Measurements from ENCODE around the gene GDE1. TPM values are rescaled to one million over a fixed set of nuclear protein-coding genes. Genes with fewer than 3 reads are reported as not detected.

The GDE1 gene
- total RNA-seq, 2 experiments from 2014 or later: 20.0 TPM

DNA sequence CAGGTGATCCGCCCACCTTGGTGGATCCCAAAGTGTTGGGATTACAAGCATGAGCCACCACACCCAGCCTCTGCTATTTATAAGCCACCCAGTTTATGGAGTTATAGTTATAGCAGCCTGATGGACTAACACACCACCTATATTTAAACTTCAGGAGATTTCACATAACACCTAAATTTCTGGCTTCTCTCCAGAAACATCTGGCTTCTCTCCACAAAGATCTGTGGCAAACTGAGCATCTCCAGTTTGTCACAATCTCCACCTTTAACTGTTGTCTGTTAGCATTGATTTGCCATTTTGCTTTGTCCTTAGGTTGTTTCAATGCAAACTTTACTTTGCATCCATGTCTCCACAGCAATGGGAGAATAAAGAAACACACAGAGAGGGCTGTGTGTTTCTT, 39.6 kb downstream of the GDE1 start:
- ATAC-seq: no peak
- Mint-ChIP-seq H3K4me3 (no peak overlapping the region), H3K9me3 (no peaks in the 10 kb centered on the region), H3K27me3 (peaks cover 5% of the 10 kb centered on the region), H3K27ac (no peak overlapping the region), H3K36me3 (ENCODE audit: low read depth) (no peaks in the 10 kb centered on the region), H3K4me1 (ENCODE audit: low read depth) (no peaks in the 10 kb centered on the region)
- intact Hi-C loops (cut with micrococcal nuclease): no loop called here
- TF ChIP-seq, protein P1, sequence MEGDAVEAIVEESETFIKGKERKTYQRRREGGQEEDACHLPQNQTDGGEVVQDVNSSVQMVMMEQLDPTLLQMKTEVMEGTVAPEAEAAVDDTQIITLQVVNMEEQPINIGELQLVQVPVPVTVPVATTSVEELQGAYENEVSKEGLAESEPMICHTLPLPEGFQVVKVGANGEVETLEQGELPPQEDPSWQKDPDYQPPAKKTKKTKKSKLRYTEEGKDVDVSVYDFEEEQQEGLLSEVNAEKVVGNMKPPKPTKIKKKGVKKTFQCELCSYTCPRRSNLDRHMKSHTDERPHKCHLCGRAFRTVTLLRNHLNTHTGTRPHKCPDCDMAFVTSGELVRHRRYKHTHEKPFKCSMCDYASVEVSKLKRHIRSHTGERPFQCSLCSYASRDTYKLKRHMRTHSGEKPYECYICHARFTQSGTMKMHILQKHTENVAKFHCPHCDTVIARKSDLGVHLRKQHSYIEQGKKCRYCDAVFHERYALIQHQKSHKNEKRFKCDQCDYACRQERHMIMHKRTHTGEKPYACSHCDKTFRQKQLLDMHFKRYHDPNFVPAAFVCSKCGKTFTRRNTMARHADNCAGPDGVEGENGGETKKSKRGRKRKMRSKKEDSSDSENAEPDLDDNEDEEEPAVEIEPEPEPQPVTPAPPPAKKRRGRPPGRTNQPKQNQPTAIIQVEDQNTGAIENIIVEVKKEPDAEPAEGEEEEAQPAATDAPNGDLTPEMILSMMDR (IDR thresholded peaks at IDR 0.05): no peak
- ChIA-PET POLR2A (no interaction called here), CTCF (interaction anchor here (0.9 kb wide), 1 partner anchor 20 kb away, joined by 6 read pairs; no protein-coding TSS in a partner anchor)
- no peak for DNase-seq

DNA sequence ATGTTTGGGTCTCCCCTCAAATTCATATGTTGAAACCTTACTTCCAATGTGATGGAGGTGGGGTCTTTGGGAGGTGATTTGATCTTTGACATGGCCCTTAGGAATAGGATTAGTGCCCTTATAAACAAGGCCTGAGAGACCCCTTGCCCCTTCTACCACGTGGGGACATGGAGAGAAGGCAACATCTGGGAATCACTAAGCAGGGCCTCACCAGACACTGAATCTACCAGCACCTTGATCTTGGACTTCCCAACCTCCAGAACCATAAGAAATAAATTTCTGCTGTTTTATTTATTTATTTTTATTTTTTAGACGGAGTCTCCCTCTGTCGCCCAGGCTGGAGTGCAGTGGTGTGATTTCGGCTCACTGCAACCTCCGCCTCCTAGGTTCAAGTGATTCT, 40.1 kb downstream of the GDE1 start:
- intact Hi-C loops (cut with micrococcal nuclease): no loop called here
- H3K27me3 Mint-ChIP-seq: peaks cover 5% of the 10 kb centered on the region
- no peak overlapping the region for H3K4me3 Mint-ChIP-seq

DNA sequence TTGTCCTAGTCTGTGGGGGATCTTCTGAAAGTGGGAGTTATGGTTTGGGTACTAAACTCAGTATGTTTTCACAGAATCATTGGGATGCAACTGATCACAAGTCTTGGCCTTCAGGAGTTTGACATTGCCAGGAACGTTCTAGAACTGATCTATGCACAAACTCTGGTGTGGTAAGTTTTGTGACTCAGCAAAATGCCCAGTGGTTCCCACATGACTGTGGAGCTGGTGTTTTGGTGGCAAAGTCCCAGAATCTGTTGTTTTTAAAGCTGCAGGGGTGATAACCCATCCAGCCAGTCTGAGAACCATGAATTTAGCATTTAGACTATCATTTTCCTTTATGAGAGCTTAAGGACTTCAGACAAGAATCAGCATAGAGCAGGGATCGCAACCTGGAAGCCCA, 40.6 kb downstream of the GDE1 start:
- ChIA-PET POLR2A (no interaction called here), CTCF (interaction anchor here (0.8 kb wide), 1 partner anchor 21 kb away, joined by 3 read pairs; no protein-coding TSS in a partner anchor)
- Mint-ChIP-seq H3K4me3 (no peak overlapping the region), H3K27ac (no peak overlapping the region), H3K36me3 (ENCODE audit: low read depth) (no peaks in the 10 kb centered on the region), H3K9me3 (no peaks in the 10 kb centered on the region), H3K4me1 (ENCODE audit: low read depth) (no peaks in the 10 kb centered on the region), H3K27me3 (peaks cover 5% of the 10 kb centered on the region)
- DNase-seq: no peak
- TF ChIP-seq, protein P1 (IDR thresholded peaks at IDR 0.05): no peak
- intact Hi-C loops (cut with micrococcal nuclease): no loop called here
- ATAC-seq: no peak

More for the DNA sequence above, 40.1 kb downstream of the GDE1 start:
- ChIA-PET CTCF (interaction anchor here (0.8 kb wide), 1 partner anchor 21 kb away, joined by 3 read pairs; no protein-coding TSS in a partner anchor), POLR2A (no interaction called here)
- DNase-seq: no peak
- Mint-ChIP-seq H3K4me1 (ENCODE audit: low read depth) (no peaks in the 10 kb centered on the region), H3K36me3 (ENCODE audit: low read depth) (no peaks in the 10 kb centered on the region), H3K9me3 (no peaks in the 10 kb centered on the region), H3K27ac (no peak overlapping the region)
- TF ChIP-seq, protein P1 (IDR thresholded peaks at IDR 0.05): no peak
- ATAC-seq: no peak

DNA sequence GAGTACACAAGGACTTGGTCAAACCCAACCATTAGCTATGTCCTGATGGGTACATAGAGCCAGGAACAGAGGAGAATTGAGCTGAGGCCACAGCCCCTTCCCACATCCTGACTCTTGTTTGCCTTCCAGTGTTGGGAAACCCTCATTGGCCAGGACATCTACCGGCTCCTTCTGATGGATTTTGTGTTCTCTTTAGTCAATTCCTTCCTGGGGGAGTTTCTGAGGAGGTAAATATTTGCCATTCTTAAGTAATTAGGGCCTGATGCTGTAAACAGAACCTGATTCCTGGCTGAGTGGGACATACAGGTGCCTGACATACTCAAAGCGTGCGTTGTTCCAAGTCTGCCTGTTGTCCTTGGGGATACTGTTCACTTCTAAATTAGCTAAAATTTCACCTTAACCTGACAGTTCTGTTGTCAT, 42.6 kb downstream of the GDE1 start:
- CTCF ChIA-PET: no interaction called here
- POLR2A ChIA-PET: no interaction called here
- Mint-ChIP-seq H3K4me3 (no peak overlapping the region), H3K27me3 (peaks cover 5% of the 10 kb centered on the region), H3K27ac (no peak overlapping the region), H3K36me3 (ENCODE audit: low read depth) (no peaks in the 10 kb centered on the region), H3K4me1 (ENCODE audit: low read depth) (no peaks in the 10 kb centered on the region), H3K9me3 (no peaks in the 10 kb centered on the region)
- ATAC-seq: no peak
- TF ChIP-seq, protein P1 (IDR thresholded peaks at IDR 0.05): no peak
- intact Hi-C loops (cut with micrococcal nuclease): no loop called here
- no peak for DNase-seq

DNA sequence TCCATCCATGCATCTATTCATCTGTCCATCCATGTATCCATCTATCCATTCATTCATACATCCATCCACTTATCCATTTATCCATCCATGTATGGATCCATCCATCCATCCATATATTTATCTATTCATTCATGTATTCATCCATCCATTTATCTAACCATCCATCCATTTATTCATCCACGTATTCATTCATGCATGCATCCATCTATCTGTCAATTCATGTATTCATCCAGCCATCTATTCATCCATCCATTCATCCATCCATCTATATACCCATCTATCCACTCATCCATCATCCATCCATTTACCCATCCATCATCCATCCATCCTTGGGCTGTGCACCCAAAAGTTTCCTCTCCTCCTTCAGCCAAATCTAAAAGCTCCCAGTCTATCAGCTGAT, 43.4 kb downstream of the GDE1 start:
- no peak for DNase-seq
- CTCF ChIA-PET: no interaction called here
- TF ChIP-seq, protein P1 (IDR thresholded peaks at IDR 0.05): no peak
- POLR2A ChIA-PET: no interaction called here
- peaks cover 5% of the 10 kb centered on the region for H3K27me3 Mint-ChIP-seq
- ATAC-seq: no peak
- H3K4me3 Mint-ChIP-seq: no peak overlapping the region
- no peak overlapping the region for H3K27ac Mint-ChIP-seq
- intact Hi-C loops (cut with micrococcal nuclease): no loop called here
- H3K9me3 Mint-ChIP-seq: no peaks in the 10 kb centered on the region
- H3K36me3 Mint-ChIP-seq (ENCODE audit: low read depth): no peaks in the 10 kb centered on the region
- no peaks in the 10 kb centered on the region for H3K4me1 Mint-ChIP-seq (ENCODE audit: low read depth)
